H1 (cell line): ENCODE measurements around the gene SLC27A4. TPM values are rescaled to one million over a fixed set of nuclear protein-coding genes. Genes with fewer than 3 reads are reported as not detected.

Experiments used
- BCL11A ChIP-seq, 2 experiments: IDR thresholded peaks; one replicate each; pipeline ENCODE4 v1.6.1; 2011; ENCODE audit warnings: low read depth in 2 of 2, low read length in 2 of 2, mild to moderate bottlenecking in 2 of 2
- BRCA1 ChIP-seq: IDR thresholded peaks from 2 replicates; pipeline ENCODE4 v1.6.1; 2012; ENCODE audit warnings: low read depth, low read length, improper control_type of control experiment
- HDAC6 ChIP-seq: IDR thresholded peaks from one replicate; pipeline ENCODE4 v1.7.1; 2012; ENCODE audit warnings: low read depth, mild to moderate bottlenecking, inconsistent platforms, low read length, moderate library complexity
- MAX ChIP-seq: IDR thresholded peaks from 2 replicates; pipeline ENCODE4 v1.6.1; 2012; ENCODE audit warnings: inconsistent platforms
- POLR2AphosphoS5 ChIP-seq: IDR thresholded peaks from 2 replicates; pipeline ENCODE4 v1.6.1; 2011; ENCODE audit warnings: low read depth, low read length
- POU5F1 ChIP-seq: IDR thresholded peaks from 2 replicates; pipeline ENCODE4 v1.6.1; 2011; ENCODE audit warnings: low read depth, mild to moderate bottlenecking, low read length, moderate library complexity
- RAD21 ChIP-seq, 2 experiments: IDR thresholded peaks in 1 of 2; conservative IDR thresholded peaks in 1 of 2; 2 replicates each; pipeline ENCODE4 v1.6.1; 2011; ENCODE audit warnings: low read depth in 2 of 2, low read length in 2 of 2, improper control_type of control experiment in 1 of 2, inconsistent platforms in 1 of 2, mild to moderate bottlenecking in 1 of 2, moderate library complexity in 1 of 2
- ZNF274 ChIP-seq: IDR thresholded peaks from 2 replicates; pipeline ENCODE4 v1.7.0; 2012; ENCODE audit warnings: low read length, borderline replicate concordance; ENCODE audit errors: extremely low read depth
- polyA plus RNA-seq, 7 experiments: library from polyadenylated mRNA; depleted of rRNA in 3 of 7; stranded (reverse) in 5 of 7; unstranded in 2 of 7; fragments of >200 nt in 5 of 7; fragments of 200-250 nt in 2 of 7; gene quantifications; 1 replicate in 5 of 7; 2 replicates in 1 of 7; 4 replicates in 1 of 7; pipeline versions ENCODE4 v1.2.1 to v1.2.3, GENCODE V29; 2011 to 2013; ENCODE audit warnings: missing spikeins in 2 of 7, mixed read lengths in 2 of 7
- total RNA-seq: library from RNA; stranded (reverse); fragmentation: NEBNext Ultra II Directional; extraction: Animal tissue kit (Norgen Biotek cat#: 25700); gene quantifications from 2 replicates; pipeline ENCODE4 v1.2.1, GENCODE V29; 2021

The SLC27A4 gene
- total and polyA plus RNA-seq, 2 of the 8 experiments (the other 6 are each of a cell fraction or from before 2014, with no cell fraction given), result 14.9 to 20.5 TPM

GRCh38 chr9:128321879-128322403 lies 18.4 kb upstream of the SLC27A4 start (continued):
- TF ChIP-seq ZNF274 (no peak), RAD21 (IDR thresholded peaks at IDR 0.05 in 1 of 2, conservative IDR thresholded peaks at IDR 0.05 in 1 of 2; ENCODE audit: low read depth in 2 of 2, low read length in 2 of 2) (no peak; a peak in 1 of 4 replicates), BRCA1 (no peak), POU5F1 (no peak), MAX (no peak), BCL11A (IDR thresholded peaks at IDR 0.05; ENCODE audit: low read depth in 2 of 2, low read length in 2 of 2) (no peak), POLR2AphosphoS5 (no peak), HDAC6 (no peak)
